ENCODE data around the gene TAS2R1.

TAS2R1 gene

DNA sequence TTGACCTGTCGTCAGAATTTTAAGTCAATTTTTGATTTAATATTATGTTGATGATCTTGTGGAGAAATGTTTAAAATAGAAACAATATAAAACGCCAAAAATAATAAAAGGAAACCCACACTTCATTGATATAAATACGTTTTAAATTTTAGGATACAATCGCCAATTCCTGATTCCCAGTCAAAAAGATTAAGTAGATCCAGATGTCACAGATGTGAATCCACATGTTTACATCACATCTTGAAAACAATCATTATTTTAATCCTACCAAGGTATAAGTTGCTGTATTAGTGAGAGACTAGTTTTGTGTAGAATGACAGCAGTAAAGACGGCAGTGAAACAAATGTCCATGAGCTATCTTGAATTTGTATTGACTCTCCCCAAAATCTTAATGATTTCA is 4.9 kb downstream of the TAS2R1 start:
- H3K4me3 ChIP-seq (ENCODE audit: low read length), result no peak overlapping the region
- no peak for DNase-seq (ENCODE audit: low read depth)
- TF ChIP-seq, protein P1, sequence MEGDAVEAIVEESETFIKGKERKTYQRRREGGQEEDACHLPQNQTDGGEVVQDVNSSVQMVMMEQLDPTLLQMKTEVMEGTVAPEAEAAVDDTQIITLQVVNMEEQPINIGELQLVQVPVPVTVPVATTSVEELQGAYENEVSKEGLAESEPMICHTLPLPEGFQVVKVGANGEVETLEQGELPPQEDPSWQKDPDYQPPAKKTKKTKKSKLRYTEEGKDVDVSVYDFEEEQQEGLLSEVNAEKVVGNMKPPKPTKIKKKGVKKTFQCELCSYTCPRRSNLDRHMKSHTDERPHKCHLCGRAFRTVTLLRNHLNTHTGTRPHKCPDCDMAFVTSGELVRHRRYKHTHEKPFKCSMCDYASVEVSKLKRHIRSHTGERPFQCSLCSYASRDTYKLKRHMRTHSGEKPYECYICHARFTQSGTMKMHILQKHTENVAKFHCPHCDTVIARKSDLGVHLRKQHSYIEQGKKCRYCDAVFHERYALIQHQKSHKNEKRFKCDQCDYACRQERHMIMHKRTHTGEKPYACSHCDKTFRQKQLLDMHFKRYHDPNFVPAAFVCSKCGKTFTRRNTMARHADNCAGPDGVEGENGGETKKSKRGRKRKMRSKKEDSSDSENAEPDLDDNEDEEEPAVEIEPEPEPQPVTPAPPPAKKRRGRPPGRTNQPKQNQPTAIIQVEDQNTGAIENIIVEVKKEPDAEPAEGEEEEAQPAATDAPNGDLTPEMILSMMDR (IDR thresholded peaks at IDR 0.05; ENCODE audit: insufficient read depth, low read depth, low read length, missing control alignments), result no peak

DNA sequence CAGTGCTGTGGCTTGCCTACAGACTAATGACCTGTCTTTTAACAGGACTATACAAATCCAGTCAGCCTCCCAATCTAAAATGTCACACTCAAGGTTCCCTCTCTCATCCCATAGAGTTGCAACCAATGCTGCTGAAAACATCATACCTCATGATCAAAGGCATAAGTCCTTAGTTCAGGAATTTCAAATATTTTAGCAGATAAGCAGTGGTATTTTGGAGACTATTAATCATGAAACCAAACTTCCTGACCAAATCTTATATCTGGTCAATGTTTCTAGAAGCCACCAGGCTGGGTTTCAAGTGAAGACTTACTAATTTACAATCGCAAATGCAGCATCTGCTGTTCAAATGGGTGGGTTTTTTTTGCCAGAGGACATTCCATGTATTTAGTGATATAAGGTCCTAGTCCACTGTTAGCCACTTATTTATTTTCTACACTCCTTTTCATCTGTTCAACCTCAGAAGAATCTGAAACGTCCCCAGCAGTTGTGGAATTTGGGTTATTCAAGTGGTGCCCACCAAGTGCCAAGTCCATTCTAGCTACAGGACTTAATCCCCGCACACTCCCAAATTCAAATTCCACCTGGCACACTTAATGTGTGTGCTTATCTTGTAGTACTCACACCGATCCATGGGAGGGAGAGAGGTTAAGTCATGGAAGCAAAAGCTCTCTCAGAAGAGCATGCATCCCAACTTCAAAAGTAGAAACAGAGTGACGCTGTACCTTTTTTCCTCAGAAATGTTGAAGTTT is 5.8 kb downstream of the TAS2R1 start:
- no peak overlapping the region for H3K4me3 ChIP-seq (ENCODE audit: low read length)
- DNase-seq (ENCODE audit: low read depth), result no peak
- TF ChIP-seq, protein P1 (IDR thresholded peaks at IDR 0.05; ENCODE audit: insufficient read depth, low read depth, low read length, missing control alignments), result no peak

DNA sequence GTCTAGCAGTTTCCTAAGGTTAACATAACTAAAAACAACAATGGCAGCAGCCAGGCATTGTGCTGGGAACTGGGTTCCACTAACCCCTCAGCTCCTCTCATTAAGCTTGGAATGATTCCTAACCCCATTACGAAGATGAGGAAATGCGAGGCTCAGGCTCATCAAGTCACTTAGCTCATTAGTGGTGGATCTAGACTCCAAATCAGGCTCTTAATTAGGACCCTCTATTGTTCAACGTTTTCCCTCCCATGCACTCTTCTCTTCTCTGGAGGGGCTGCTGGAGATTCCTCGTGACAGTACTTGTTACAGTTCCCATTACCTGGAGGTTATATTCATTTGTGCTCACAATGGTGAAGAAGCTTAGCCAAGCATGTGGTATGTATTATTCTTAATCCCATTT is 6.5 kb downstream of the TAS2R1 start:
- TF ChIP-seq, protein P1 (IDR thresholded peaks at IDR 0.05; ENCODE audit: insufficient read depth, low read depth, low read length, missing control alignments), result no peak
- DNase-seq (ENCODE audit: low read depth), result no peak
- no peak overlapping the region for H3K4me3 ChIP-seq (ENCODE audit: low read length)

DNA sequence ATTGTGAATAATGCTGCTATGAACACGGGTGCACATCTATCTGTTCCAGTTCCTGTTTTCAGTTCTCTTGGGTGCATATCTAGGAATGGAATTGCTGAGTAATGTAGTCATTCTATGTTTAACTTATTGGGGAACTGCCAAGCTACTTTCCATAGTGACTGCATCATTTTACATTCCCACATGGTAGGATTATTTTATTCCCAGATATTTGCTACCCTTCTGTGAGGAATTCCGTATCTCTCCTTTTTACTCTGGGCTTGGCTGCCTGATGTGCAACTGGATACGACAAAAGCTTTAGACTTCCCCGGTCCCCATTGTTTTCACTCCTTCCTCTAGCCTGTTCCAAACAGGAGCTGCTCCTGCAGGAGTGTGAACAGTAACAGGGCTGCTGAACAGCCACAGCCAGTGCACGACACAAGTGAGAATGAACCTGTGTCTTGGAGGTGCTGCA is 7.2 kb downstream of the TAS2R1 start:
- peak; percentile 45 for DNase-seq (ENCODE audit: low read depth)
- TF ChIP-seq, protein P1 (IDR thresholded peaks at IDR 0.05; ENCODE audit: insufficient read depth, low read depth, low read length, missing control alignments), result no peak

DNA sequence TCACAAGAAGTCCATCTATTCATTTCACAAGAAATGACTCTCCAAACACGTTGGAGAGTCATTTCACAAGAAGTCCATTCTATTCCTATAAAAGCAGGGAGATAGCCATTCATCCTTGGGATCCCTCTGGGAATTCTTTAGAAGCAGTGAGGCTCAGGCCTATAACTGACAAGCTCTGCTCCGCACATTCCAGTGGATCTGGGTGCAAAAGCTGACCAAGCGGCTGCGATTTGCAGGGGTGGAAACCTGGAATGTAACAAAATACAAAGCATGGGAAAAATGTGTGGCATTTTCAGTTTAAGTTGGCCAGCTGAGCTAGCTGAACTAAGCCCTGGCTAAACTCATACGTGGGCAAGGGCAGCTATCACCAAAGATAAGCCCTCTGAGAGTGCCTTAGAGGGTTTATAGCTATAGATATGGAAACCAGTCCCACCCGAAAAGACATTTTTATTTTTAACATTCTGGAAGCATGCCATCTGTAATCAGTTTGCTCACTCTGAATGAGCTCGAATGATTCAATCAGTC is 8.7 kb downstream of the TAS2R1 start:
- TF ChIP-seq, protein P1 (IDR thresholded peaks at IDR 0.05; ENCODE audit: insufficient read depth, low read depth, low read length, missing control alignments), result no peak
- no peak for DNase-seq (ENCODE audit: low read depth)
- H3K4me3 ChIP-seq (ENCODE audit: low read length), result no peak overlapping the region

More for the DNA sequence above, 7.2 kb downstream of the TAS2R1 start:
- H3K4me3 ChIP-seq (ENCODE audit: low read length), result no peak overlapping the region

DNA sequence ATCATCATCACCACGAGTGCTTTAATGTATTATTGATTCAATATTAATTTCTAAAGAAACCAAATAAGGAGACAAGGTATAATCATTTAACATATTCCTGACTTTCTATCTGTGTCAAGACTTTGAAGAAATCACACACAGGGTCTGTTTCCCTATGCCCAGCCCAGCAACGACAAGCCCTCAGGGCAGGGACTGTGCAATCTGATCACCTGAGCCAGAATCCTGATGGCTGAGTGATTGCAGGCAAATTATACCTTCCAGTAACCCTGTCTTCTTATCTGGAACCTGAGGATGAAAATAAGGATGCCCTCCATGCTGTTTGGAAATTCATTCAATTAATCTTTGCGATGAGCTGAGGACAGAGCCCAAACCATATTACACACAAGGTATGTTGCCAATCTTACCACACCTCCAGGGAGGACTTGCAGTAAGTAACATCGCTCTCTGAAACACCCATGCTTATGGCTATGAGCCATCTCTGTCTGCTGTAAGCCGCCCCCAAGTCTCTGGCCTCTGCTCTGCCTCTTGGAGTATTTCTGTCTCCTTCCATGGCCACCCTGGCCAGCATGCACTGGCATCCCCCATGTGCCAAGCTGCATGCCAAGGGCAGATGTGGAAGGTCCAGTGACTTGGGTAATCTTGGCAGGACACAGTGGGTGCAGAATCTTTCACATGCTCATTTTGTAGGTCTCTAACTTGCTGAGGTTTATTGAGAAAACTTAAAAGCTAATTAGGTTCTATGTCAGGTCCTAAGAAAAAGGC is 10.6 kb downstream of the TAS2R1 start:
- TF ChIP-seq, protein P1 (IDR thresholded peaks at IDR 0.05; ENCODE audit: insufficient read depth, low read depth, low read length, missing control alignments), result no peak
- no peak overlapping the region for H3K4me3 ChIP-seq (ENCODE audit: low read length)
- no peak for DNase-seq (ENCODE audit: low read depth)
